ENCODE results near the gene ITGAV. TPM values are rescaled to one million over a fixed set of nuclear protein-coding genes. Genes with fewer than 3 reads are reported as not detected.

Gene ITGAV
- total and polyA plus RNA-seq, 7 experiments from 2014 or later = 0.37 to 9.7 (median 6.9) TPM

GRCh38 chr2:186690786-186691185, 100.9 kb downstream of the ITGAV start:
- H3K27me3 ChIP-seq (ENCODE audit: control insufficient read depth in 2 of 2, insufficient read depth in 2 of 2, low read length in 2 of 2) = peaks cover 0 to 4% of the 10 kb centered on the region in 2 donors
- H3K4me1 Mint-ChIP-seq = peaks cover 6 to 12% (median 11%) of the 10 kb centered on the region in 7 donors
- H3K27ac Mint-ChIP-seq = no peak overlapping the region
- H3K36me3 Mint-ChIP-seq = peaks cover 0 to 4% (median 0%) of the 10 kb centered on the region in 5 donors
- H3K4me3 ChIP-seq (ENCODE audit: low read length) = no peak overlapping the region
- no peak overlapping the region for H3K27ac ChIP-seq (ENCODE audit: low read depth, low read length)
- CTCF ChIA-PET = no interaction called here
- peaks cover 25 to 48% (median 34%) of the 10 kb centered on the region in 5 donors for H3K27me3 Mint-ChIP-seq
- no peak for ATAC-seq
- intact Hi-C loops (cut with micrococcal nuclease) = loop anchor here in 1 of 2 donors (5.0 kb wide), 1 partner anchor 98 kb away; the partner anchor contains the start of gene ITGAV
- no peak for DNase-seq
- H3K36me3 ChIP-seq (ENCODE audit: control insufficient read depth in 2 of 3, insufficient read depth in 3 of 3, low read length in 3 of 3) = no peaks in the 10 kb centered on the region
- H3K9me3 Mint-ChIP-seq = peaks cover 0 to 25% (median 11%) of the 10 kb centered on the region in 11 donors
- H3K4me1 ChIP-seq (ENCODE audit: control insufficient read depth in 2 of 2, insufficient read depth in 2 of 2, low read length in 2 of 2) = peaks cover 3 to 4% of the 10 kb centered on the region in 2 donors
- POLR2A ChIA-PET = no interaction called here
- H3K4me3 Mint-ChIP-seq = no peak overlapping the region
- H3K9me3 ChIP-seq (ENCODE audit: control insufficient read depth in 2 of 3, low read length in 3 of 3) = no peaks in the 10 kb centered on the region

GRCh38 chr2:186691231-186691630, 101.4 kb downstream of the ITGAV start:
- Mint-ChIP-seq H3K36me3 (peaks cover 0 to 4% (median 0%) of the 10 kb centered on the region in 5 donors), H3K4me1 (peaks cover 6 to 12% (median 11%) of the 10 kb centered on the region in 7 donors), H3K9me3 (peaks cover 0 to 24% (median 11%) of the 10 kb centered on the region in 11 donors), H3K27ac (no peak overlapping the region), H3K27me3 (peaks cover 29 to 53% (median 35%) of the 10 kb centered on the region in 5 donors), H3K4me3 (no peak overlapping the region)
- Histone ChIP-seq H3K27ac (ENCODE audit: low read depth, low read length) (no peak overlapping the region), H3K4me1 (ENCODE audit: control insufficient read depth in 2 of 2, insufficient read depth in 2 of 2, low read length in 2 of 2) (peaks cover 3 to 4% of the 10 kb centered on the region in 2 donors), H3K9me3 (ENCODE audit: control insufficient read depth in 2 of 3, low read length in 3 of 3) (no peaks in the 10 kb centered on the region), H3K4me3 (ENCODE audit: low read length) (no peak overlapping the region), H3K27me3 (ENCODE audit: control insufficient read depth in 2 of 2, insufficient read depth in 2 of 2, low read length in 2 of 2) (peaks cover 0 to 5% of the 10 kb centered on the region in 2 donors), H3K36me3 (ENCODE audit: control insufficient read depth in 2 of 3, insufficient read depth in 3 of 3, low read length in 3 of 3) (no peaks in the 10 kb centered on the region)
- POLR2A ChIA-PET = no interaction called here
- DNase-seq (no peak), ATAC-seq (no peak)
- intact Hi-C loops (cut with micrococcal nuclease) = loop anchor here in 1 of 2 donors (5.0 kb wide), 1 partner anchor 99 kb away; the partner anchor contains the start of gene ITGAV
- CTCF ChIA-PET = no interaction called here

- H3K9me3 ChIP-seq (ENCODE audit: control insufficient read depth in 2 of 3, low read length in 3 of 3) = no peaks in the 10 kb centered on the region
- no peak overlapping the region for H3K27ac ChIP-seq (ENCODE audit: low read depth, low read length)
- Mint-ChIP-seq H3K4me1 (peaks cover 6 to 12% (median 11%) of the 10 kb centered on the region in 7 donors), H3K36me3 (peaks cover 0 to 5% (median 0%) of the 10 kb centered on the region in 5 donors), H3K4me3 (no peak overlapping the region), H3K27ac (no peak overlapping the region), H3K9me3 (peaks cover 0 to 22% (median 11%) of the 10 kb centered on the region in 11 donors), H3K27me3 (peaks cover 35 to 59% (median 42%) of the 10 kb centered on the region in 5 donors)
- ChIA-PET CTCF (no interaction called here), POLR2A (no interaction called here)
- intact Hi-C loops (cut with micrococcal nuclease) = loop anchor here in 1 of 2 donors (5.0 kb wide), 1 partner anchor 100 kb away; the partner anchor contains the start of gene ITGAV
- no peak for ATAC-seq
- H3K4me1 ChIP-seq (ENCODE audit: control insufficient read depth in 2 of 2, insufficient read depth in 2 of 2, low read length in 2 of 2) = peaks cover 3 to 4% of the 10 kb centered on the region in 2 donors
- no peak for DNase-seq
- no peaks in the 10 kb centered on the region for H3K36me3 ChIP-seq (ENCODE audit: control insufficient read depth in 2 of 3, insufficient read depth in 3 of 3, low read length in 3 of 3)
- H3K27me3 ChIP-seq (ENCODE audit: control insufficient read depth in 2 of 2, insufficient read depth in 2 of 2, low read length in 2 of 2) = peaks cover 0 to 5% of the 10 kb centered on the region in 2 donors
- H3K4me3 ChIP-seq (ENCODE audit: low read length) = no peak overlapping the region
These were observed 102.0 kb downstream of the ITGAV start for GRCh38 chr2:186691900-186692299.

- peaks cover 0 to 5% (median 0%) of the 10 kb centered on the region in 5 donors for H3K36me3 Mint-ChIP-seq
- ChIA-PET CTCF (no interaction called here), POLR2A (no interaction called here)
- peaks cover 6 to 12% (median 11%) of the 10 kb centered on the region in 7 donors for H3K4me1 Mint-ChIP-seq
- Histone ChIP-seq H3K27ac (ENCODE audit: low read depth, low read length) (no peak overlapping the region), H3K9me3 (ENCODE audit: control insufficient read depth in 2 of 3, low read length in 3 of 3) (no peaks in the 10 kb centered on the region), H3K4me1 (ENCODE audit: control insufficient read depth in 2 of 2, insufficient read depth in 2 of 2, low read length in 2 of 2) (peaks cover 3 to 4% of the 10 kb centered on the region in 2 donors), H3K4me3 (ENCODE audit: low read length) (peak overlapping the region; percentile 54), H3K36me3 (ENCODE audit: control insufficient read depth in 2 of 3, insufficient read depth in 3 of 3, low read length in 3 of 3) (no peaks in the 10 kb centered on the region), H3K27me3 (ENCODE audit: control insufficient read depth in 2 of 2, insufficient read depth in 2 of 2, low read length in 2 of 2) (peaks cover 0 to 5% of the 10 kb centered on the region in 2 donors)
- intact Hi-C loops (cut with micrococcal nuclease) = loop anchor here in 1 of 2 donors (5.0 kb wide), 1 partner anchor 101 kb away; the partner anchor contains the start of gene ITGAV
- ATAC-seq (no peak), DNase-seq (no peak)
- peaks cover 0 to 8% (median 2%) of the 10 kb centered on the region in 11 donors for H3K9me3 Mint-ChIP-seq
- H3K27ac Mint-ChIP-seq = no peak overlapping the region
- peak overlapping the region in 8 of 10 donors; percentile 16 to 81 (median 40) for H3K4me3 Mint-ChIP-seq
- peaks cover 38 to 61% (median 51%) of the 10 kb centered on the region in 5 donors for H3K27me3 Mint-ChIP-seq
These were observed 103.6 kb downstream of the ITGAV start for GRCh38 chr2:186693446-186693832.

- H3K9me3 ChIP-seq (ENCODE audit: control insufficient read depth in 2 of 3, low read length in 3 of 3) = no peaks in the 10 kb centered on the region
- CTCF ChIA-PET = no interaction called here
- H3K36me3 ChIP-seq (ENCODE audit: control insufficient read depth in 2 of 3, insufficient read depth in 3 of 3, low read length in 3 of 3) = no peaks in the 10 kb centered on the region
- H3K4me3 ChIP-seq (ENCODE audit: low read length) = no peak overlapping the region
- Mint-ChIP-seq H3K9me3 (no peaks in the 10 kb centered on the region), H3K27me3 (peaks cover 52 to 70% (median 57%) of the 10 kb centered on the region in 5 donors), H3K36me3 (peaks cover 0 to 5% (median 0%) of the 10 kb centered on the region in 5 donors), H3K4me1 (peaks cover 6 to 12% (median 11%) of the 10 kb centered on the region in 7 donors), H3K27ac (no peak overlapping the region), H3K4me3 (peak overlapping the region in 9 of 10 donors; percentile 29 to 91 (median 80))
- H3K27me3 ChIP-seq (ENCODE audit: control insufficient read depth in 2 of 2, insufficient read depth in 2 of 2, low read length in 2 of 2) = peaks cover 0 to 5% of the 10 kb centered on the region in 2 donors
- peaks cover 3 to 4% of the 10 kb centered on the region in 2 donors for H3K4me1 ChIP-seq (ENCODE audit: control insufficient read depth in 2 of 2, insufficient read depth in 2 of 2, low read length in 2 of 2)
- intact Hi-C loops (cut with micrococcal nuclease) = no loop called here
- POLR2A ChIA-PET = no interaction called here
- DNase-seq (peak in 1 of 9 donors; percentile 1), ATAC-seq (no peak)
- no peak overlapping the region for H3K27ac ChIP-seq (ENCODE audit: low read depth, low read length)
These were observed 105.4 kb downstream of the ITGAV start for GRCh38 chr2:186695081-186695756.

DNA sequence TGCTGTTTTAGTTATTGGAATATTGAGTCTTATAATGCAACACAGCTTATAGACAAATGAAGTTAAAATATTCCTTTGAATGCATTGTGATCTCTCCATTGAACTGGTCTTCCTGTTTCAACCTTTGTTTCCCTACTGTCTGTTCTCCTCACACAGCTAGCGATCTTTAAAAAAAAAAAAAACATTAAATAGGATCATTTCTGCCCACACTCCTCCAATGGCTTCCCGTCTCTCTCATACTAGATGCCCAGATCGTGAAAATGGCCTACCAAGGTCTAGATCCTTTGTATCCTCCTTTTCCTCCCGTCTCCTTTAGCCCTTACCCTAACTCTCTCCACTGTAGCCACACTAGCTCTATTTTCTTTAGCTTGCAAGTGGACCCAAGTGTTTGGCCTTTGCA, 106.4 kb downstream of the ITGAV start:
- Histone ChIP-seq H3K9me3 (ENCODE audit: control insufficient read depth in 2 of 3, low read length in 3 of 3) (no peaks in the 10 kb centered on the region), H3K27me3 (ENCODE audit: control insufficient read depth in 2 of 2, insufficient read depth in 2 of 2, low read length in 2 of 2) (peaks cover 0 to 5% of the 10 kb centered on the region in 2 donors), H3K4me3 (ENCODE audit: low read length) (no peak overlapping the region), H3K4me1 (ENCODE audit: control insufficient read depth in 2 of 2, insufficient read depth in 2 of 2, low read length in 2 of 2) (peaks cover 3 to 4% of the 10 kb centered on the region in 2 donors), H3K36me3 (ENCODE audit: control insufficient read depth in 2 of 3, insufficient read depth in 3 of 3, low read length in 3 of 3) (no peaks in the 10 kb centered on the region), H3K27ac (ENCODE audit: low read depth, low read length) (no peak overlapping the region)
- Mint-ChIP-seq H3K4me1 (peaks cover 6 to 12% (median 11%) of the 10 kb centered on the region in 7 donors), H3K9me3 (no peaks in the 10 kb centered on the region), H3K27ac (no peak overlapping the region), H3K4me3 (no peak overlapping the region), H3K27me3 (peaks cover 54 to 72% (median 59%) of the 10 kb centered on the region in 5 donors), H3K36me3 (peaks cover 0 to 5% (median 0%) of the 10 kb centered on the region in 5 donors)
- no peak for DNase-seq
- ChIA-PET POLR2A (no interaction called here), CTCF (no interaction called here)
- intact Hi-C loops (cut with micrococcal nuclease) = no loop called here
- no peak for ATAC-seq

All from naive thymus-derived CD4-positive, alpha-beta T cell (primary cell).